HUES64 (cell line): ENCODE data around the gene CHN1.

Experiments used
- H3K27ac ChIP-seq: 2 replicates; pipeline ENCODE4 v1.7.0; 2013; ENCODE audit warnings: low read depth, low read length, inconsistent platforms
- H3K27me3 ChIP-seq: 2 replicates; pipeline ENCODE4 v1.6.1; 2013; ENCODE audit warnings: mild to moderate bottlenecking, low read length; ENCODE audit not compliant: insufficient read depth
- H3K36me3 ChIP-seq: 2 replicates; pipeline ENCODE4 v1.6.1; 2013; ENCODE audit warnings: mild to moderate bottlenecking, low read length; ENCODE audit not compliant: insufficient read depth
- H3K4me1 ChIP-seq: 2 replicates; pipeline ENCODE4 v1.6.1; 2013; ENCODE audit warnings: mild to moderate bottlenecking, low read length, moderate library complexity; ENCODE audit not compliant: insufficient read depth
- H3K4me3 ChIP-seq: 2 replicates; pipeline ENCODE4 v1.5.1; 2013; ENCODE audit warnings: mild to moderate bottlenecking, low read length, moderate library complexity
- H3K9ac ChIP-seq: 2 replicates; pipeline ENCODE4 v1.6.1; 2013; ENCODE audit warnings: mild to moderate bottlenecking, low read depth, low read length
- H3K9me3 ChIP-seq: 2 replicates; pipeline ENCODE4 v1.6.1; 2013; ENCODE audit warnings: low read depth, low read length; ENCODE audit not compliant: insufficient read depth
- WGBS: fragments of 150-250, 120-280 bp; methylation state at CpG from one replicate; pipeline ENCODE4 v1.1.7; 2013; ENCODE audit warnings: missing lambda C conversion rate; 5-methylcytosine and 5-hydroxymethylcytosine counted together

Gene CHN1

DNA sequence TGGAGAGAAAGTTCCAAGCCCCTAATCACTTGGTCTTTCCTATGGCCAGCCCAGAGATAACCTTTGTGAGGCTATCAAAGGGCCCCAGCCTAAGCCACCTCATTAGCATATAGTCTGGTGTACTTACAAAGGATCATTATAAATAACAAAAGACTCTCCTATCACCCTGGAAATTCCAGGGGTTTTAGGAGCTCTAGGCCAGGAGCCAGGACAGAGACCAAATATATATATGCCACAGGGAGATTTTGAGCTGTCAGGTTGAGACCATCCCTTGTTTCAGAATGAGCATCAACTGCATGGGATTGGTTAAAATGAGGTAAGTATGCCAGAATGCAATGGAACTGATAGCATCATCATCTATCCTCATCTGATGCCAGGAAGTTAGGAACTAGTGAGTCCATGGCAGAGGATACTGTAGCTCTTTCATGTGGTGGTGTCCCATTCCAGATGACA, 208.8 kb downstream of the CHN1 start:
- Histone ChIP-seq H3K36me3 (peaks cover 31% of the 10 kb centered on the region), H3K27ac (peak overlapping the region; percentile 85), H3K27me3 (no peaks in the 10 kb centered on the region), H3K4me3 (no peak overlapping the region), H3K9ac (no peak overlapping the region), H3K4me1 (peaks cover 39% of the 10 kb centered on the region), H3K9me3 (no peaks in the 10 kb centered on the region)

DNA sequence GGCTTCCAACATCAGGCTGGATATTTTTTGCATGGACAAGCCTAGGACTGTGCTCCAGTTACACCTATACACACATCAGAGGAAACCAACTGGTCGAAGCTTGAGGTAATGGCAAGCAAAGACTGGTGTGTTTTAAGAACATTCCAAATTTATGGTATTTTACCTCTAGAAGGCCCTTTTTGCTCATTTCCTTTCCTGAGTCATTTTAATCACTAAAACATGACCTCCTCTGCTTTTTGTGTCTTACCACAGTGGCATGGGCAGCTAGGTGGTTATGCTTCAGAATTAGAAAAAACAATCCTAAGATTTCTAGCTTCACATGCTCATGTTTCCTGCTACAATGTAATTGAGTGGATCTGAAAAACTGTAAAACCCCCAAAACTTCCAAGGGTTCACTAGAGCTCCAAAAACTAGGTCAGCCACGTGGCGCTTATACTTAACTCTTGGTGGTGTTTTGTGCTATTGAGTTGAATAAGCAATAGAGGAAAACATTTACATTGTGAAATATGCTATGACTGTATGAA, 210.3 kb downstream of the CHN1 start:
- Histone ChIP-seq H3K9me3 (no peaks in the 10 kb centered on the region), H3K4me3 (no peak overlapping the region), H3K4me1 (peaks cover 50% of the 10 kb centered on the region), H3K36me3 (peaks cover 17% of the 10 kb centered on the region), H3K9ac (no peak overlapping the region), H3K27ac (no peak overlapping the region), H3K27me3 (no peaks in the 10 kb centered on the region)
- WGBS: 90% methylated on average over 3 of the region's 3 CpGs

DNA sequence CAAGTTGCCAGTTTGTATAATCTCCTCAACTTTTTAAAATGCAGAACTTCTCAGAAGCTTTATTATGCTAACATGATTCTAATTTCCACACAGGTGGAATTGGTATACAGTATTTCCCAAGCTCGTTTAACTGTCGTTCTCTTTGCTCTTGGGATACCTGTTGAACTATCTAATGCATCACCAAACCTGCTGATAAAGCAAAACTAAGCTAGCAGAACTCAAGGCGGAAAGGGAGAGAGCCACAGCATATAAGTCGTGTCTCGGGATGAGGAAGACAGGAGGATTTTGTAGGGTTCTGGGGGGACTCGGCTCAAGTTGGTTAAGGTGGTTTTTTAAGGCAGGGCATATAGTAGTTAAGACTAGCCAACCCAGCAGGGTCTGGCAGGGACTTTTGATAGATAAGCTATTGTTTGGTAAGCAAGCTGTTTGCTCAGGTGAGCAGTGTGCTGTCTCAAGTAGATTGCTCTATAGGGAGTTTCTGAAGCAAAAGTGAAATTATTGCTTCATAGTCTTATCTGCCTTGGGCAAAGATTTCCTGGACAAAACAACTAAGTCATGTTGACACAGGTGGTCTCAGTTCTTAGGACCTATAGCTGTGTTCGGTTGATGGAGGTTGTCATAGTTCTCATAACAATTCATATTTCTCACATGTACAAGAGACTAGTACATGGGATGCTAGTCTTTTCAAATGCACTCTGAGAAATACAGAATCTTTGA, 212.7 kb downstream of the CHN1 start:
- no peak overlapping the region for H3K9ac ChIP-seq
- H3K4me1 ChIP-seq: peaks cover 65% of the 10 kb centered on the region
- no peaks in the 10 kb centered on the region for H3K36me3 ChIP-seq
- H3K9me3 ChIP-seq: no peaks in the 10 kb centered on the region
- H3K27ac ChIP-seq: no peak overlapping the region
- H3K27me3 ChIP-seq: no peaks in the 10 kb centered on the region
- no peak overlapping the region for H3K4me3 ChIP-seq
- 81% methylated on average over 7 of the region's 7 CpGs for whole genome bisulfite sequencing

DNA sequence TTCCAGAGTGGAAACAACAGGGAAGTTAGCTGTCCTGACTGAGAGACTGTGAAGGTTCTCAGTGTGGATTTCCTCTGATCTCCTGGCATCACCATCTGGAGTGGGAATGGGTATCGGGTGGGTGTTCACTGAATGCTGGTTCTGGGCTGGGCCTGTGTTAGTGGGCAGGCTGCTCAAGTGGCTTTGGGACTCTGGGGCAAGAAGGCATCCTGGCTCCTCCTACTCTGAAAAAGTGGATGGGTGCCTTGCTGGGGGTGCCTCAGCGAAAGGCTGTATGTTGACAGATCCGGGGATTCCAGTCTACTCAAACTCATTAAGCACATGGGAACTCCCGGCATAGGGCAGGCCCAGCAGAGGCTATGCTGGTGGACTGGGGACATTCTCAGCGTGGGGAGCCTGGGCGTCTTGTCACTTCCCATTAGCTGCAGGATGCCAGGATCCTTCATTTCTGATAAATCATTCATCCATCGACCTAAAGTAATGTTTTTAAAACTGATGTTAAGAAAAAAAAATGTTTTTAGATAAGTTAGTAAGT, 213.4 kb downstream of the CHN1 start:
- H3K27me3 ChIP-seq: no peaks in the 10 kb centered on the region
- no peak overlapping the region for H3K4me3 ChIP-seq
- H3K36me3 ChIP-seq: no peaks in the 10 kb centered on the region
- no peak overlapping the region for H3K27ac ChIP-seq
- no peaks in the 10 kb centered on the region for H3K9me3 ChIP-seq
- H3K9ac ChIP-seq: no peak overlapping the region
- peaks cover 70% of the 10 kb centered on the region for H3K4me1 ChIP-seq
- 88% methylated on average over 6 of the region's 7 CpGs for WGBS

DNA sequence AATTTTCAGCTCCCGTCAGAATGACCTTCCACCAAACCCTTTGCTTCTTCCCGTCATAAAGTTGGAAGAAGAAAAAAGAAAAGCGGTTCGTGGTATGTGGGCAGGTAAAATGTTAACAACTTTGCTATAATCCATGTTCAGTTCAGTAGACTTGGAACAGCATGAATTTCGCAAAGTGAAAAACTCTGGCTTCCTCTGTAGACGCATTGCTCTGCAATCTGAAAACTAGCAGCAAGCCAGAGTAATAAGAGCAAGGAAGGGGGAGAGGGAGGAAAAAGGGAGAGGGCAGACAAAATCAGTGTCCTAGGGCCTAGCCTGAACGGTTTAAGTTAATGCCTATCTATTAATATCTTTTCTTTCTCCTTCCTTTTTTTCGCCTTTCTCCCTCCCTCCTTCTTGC, 214.2 kb downstream of the CHN1 start:
- WGBS: 86% methylated on average over 8 of the region's 8 CpGs
- H3K9ac ChIP-seq: no peak overlapping the region
- H3K27ac ChIP-seq: no peak overlapping the region
- no peaks in the 10 kb centered on the region for H3K27me3 ChIP-seq
- H3K4me3 ChIP-seq: no peak overlapping the region
- no peaks in the 10 kb centered on the region for H3K9me3 ChIP-seq
- no peaks in the 10 kb centered on the region for H3K36me3 ChIP-seq
- peaks cover 70% of the 10 kb centered on the region for H3K4me1 ChIP-seq

DNA sequence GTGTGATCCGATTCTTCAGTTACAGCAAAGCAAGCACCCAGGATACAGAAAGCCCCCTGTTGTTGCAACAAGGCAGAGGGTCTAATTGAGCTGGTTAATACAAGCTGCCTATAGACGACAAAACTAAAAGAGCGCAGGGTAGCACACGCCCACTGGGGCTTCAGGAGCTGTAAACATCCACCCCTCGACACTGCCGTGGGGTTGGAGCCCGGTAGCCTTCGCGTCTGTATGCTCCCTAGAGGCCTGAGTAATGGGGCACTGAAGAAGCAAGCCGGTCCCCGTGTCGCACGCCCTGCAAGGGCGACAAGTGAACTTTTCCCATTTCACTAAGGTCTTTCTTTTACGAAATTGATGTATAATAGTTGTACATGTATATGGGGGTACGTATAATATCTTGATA, 216.2 kb downstream of the CHN1 start:
- Histone ChIP-seq H3K27me3 (no peaks in the 10 kb centered on the region), H3K4me1 (peaks cover 57% of the 10 kb centered on the region), H3K9ac (no peak overlapping the region), H3K9me3 (no peaks in the 10 kb centered on the region), H3K4me3 (no peak overlapping the region), H3K27ac (peak overlapping the region; percentile 92; the same call in 1 of the 2 replicates), H3K36me3 (no peaks in the 10 kb centered on the region)
- WGBS: 88% methylated on average over 14 of the region's 16 CpGs

DNA sequence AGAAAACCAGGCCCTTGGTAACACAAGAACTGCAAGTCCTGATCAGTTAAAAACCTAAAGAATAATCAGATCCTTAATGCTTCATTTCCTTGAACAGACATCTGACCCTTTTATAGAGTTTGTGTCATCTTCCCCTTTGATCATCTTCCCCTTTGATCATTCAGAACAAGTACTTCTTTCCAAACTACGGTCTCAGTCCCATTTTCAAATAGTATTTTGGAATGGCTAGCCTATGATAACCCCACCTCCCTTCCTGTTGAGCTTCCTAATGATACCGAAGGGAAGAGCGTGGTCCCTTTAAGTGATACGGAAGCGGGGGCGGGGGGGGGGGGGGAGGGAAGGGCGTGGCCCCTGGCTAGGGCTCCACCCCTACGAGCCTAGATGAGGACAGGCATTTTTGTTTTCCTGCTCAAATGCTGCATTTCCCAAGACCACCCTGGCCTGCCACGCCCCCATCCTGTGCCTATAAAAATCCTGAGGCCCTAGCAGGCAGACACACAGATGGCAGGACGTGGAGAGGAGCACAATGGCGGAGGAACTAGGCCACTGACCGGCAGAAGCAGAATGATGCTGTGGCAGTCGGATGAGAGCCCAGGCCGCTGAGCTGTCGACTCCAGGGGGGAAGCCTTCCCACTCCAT, 216.8 kb downstream of the CHN1 start:
- no peaks in the 10 kb centered on the region for H3K9me3 ChIP-seq
- H3K27me3 ChIP-seq: no peaks in the 10 kb centered on the region
- WGBS: 57% methylated on average over 13 of the region's 15 CpGs
- peak overlapping the region; percentile 92 for H3K27ac ChIP-seq
- peak overlapping the region; percentile 4; the same call in 1 of the 2 replicates for H3K4me3 ChIP-seq
- H3K36me3 ChIP-seq: no peaks in the 10 kb centered on the region
- peaks cover 57% of the 10 kb centered on the region for H3K4me1 ChIP-seq
- H3K9ac ChIP-seq: peak overlapping the region; percentile 41

DNA sequence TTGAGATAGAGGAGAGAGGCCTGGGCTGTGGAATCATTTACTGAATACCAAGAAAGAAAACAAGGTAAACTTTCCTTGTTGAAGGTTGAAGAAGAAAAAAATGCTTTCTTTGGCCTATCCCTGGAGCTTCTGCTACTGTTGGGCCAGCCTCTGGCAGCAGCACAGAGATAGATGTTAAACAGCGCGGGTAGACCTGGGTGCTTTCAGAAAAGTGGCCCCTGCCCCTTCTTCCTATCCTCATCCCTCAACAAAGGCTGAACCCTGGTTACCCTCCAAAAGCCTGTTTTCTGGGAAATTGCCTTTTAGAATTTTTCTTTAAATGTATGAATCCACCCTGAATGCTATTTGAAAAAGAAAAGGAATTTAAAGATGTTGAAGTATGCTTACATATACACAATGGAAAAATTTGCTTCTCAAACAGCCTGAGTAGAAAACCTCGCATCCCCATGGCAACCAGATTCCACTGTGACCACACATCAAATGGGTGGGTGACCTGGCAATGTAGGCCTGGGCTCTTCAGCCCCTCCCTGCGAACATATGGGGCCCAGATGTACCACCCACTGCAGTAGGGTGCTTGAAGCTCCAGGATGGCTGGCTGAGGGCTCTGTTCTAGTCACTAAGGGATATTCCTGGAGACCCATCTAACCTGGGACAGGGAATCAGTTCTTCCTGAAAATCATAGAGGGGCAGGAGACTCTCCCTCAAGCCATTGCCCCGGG, 217.5 kb downstream of the CHN1 start:
- Histone ChIP-seq H3K4me3 (peak overlapping the region; percentile 4; the same call in 1 of the 2 replicates), H3K9me3 (no peaks in the 10 kb centered on the region), H3K27ac (peak overlapping the region; percentile 92), H3K27me3 (no peaks in the 10 kb centered on the region), H3K9ac (peak overlapping the region; percentile 41), H3K36me3 (no peaks in the 10 kb centered on the region), H3K4me1 (peaks cover 53% of the 10 kb centered on the region)
- WGBS: 25% methylated on average over 5 of the region's 5 CpGs

DNA sequence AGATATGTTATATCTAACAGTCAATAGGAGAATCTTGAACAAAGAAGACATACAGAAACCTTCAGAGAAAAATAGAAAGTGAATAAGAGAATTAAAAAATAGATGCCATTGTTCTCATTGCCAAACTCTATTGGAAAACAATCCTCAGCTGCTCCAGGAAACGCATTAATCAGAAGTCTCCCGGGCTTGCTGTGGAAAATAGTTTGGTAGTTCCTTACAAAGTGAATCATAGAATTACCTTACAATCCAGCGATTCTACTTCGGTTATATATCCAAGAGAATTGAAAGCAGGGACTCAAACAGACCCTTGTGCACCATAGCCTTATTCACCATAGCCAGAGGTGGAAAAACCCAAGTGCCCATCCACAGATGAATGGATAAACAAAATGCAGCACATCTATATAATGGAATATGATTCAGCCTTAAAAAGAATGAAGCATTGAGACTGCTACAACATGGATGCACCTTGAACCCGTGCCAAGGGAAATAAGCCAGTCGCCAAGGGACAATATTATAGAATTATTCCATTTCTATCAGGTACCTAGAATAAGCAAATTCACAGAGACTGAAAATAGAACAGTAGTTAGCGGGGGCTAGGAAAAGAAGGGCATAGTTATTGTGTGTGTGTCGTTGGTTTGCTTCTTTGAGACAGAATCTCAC, 219.0 kb downstream of the CHN1 start:
- Histone ChIP-seq H3K9me3 (no peaks in the 10 kb centered on the region), H3K4me3 (no peak overlapping the region), H3K9ac (no peak overlapping the region), H3K36me3 (no peaks in the 10 kb centered on the region), H3K4me1 (peaks cover 39% of the 10 kb centered on the region), H3K27ac (peak overlapping the region; percentile 92; the same call in 1 of the 2 replicates), H3K27me3 (no peaks in the 10 kb centered on the region)
- WGBS: 98% methylated on average over 8 of the region's 8 CpGs

DNA sequence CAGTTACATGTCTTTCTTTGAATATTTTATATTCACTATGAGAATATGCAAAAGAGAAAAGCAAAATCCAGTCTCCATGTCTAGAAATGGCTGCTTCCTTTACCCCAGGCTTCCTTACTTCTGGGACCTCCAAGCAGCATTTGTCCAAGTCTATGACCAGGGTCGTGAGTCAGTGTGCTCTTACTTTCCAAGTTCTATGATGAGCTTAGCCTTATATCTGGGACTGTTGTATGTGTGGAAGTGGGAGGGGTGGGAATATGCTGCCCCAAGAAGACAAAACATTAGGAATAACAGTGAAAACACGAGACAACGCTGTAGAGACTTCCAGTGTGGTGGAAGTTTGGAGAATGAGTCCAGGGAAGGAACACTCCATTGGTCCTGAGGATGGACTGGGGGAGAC, 219.7 kb downstream of the CHN1 start:
- Histone ChIP-seq H3K4me1 (peaks cover 36% of the 10 kb centered on the region), H3K4me3 (no peak overlapping the region), H3K36me3 (no peaks in the 10 kb centered on the region), H3K9ac (no peak overlapping the region), H3K27ac (no peak overlapping the region), H3K27me3 (no peaks in the 10 kb centered on the region), H3K9me3 (no peaks in the 10 kb centered on the region)
- WGBS: 91% methylated on average over 3 of the region's 3 CpGs
